NCI-H2081 (cell line): Measurements from ENCODE around the gene ZNF683.
A peak's percentile ranks its signal among the peaks of the same experiment; 100 is the strongest.
"Not testable (repeated sequence)": the region's sequence is repeated elsewhere in the genome, so short reads cannot be mapped to it uniquely, and the experiment has no call there.

ENCODE experiments used
- DNase-seq, 2 experiments: peaks; one replicate each; lab custom pipeline; 2025; lab: John Stamatoyannopoulos, UW

ZNF683 gene

DNA sequence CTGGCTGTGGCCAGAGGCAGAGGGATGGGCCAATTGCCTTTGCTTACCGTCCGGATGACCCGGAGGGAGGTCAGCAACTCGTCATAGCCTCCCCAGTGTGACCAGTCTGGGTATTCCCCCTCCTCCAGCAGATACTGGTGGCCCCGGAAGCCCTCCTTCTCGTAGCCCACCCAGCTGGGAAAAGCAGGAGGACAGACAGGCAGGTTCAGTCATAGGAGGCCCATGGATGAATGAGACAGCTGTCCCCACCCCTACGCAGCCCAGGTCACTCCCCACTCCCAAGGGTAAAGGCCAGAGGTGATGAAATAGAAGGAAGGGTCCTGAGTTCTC is 35.4 kb downstream of the ZNF683 start:
- no peak for DNase-seq

DNA sequence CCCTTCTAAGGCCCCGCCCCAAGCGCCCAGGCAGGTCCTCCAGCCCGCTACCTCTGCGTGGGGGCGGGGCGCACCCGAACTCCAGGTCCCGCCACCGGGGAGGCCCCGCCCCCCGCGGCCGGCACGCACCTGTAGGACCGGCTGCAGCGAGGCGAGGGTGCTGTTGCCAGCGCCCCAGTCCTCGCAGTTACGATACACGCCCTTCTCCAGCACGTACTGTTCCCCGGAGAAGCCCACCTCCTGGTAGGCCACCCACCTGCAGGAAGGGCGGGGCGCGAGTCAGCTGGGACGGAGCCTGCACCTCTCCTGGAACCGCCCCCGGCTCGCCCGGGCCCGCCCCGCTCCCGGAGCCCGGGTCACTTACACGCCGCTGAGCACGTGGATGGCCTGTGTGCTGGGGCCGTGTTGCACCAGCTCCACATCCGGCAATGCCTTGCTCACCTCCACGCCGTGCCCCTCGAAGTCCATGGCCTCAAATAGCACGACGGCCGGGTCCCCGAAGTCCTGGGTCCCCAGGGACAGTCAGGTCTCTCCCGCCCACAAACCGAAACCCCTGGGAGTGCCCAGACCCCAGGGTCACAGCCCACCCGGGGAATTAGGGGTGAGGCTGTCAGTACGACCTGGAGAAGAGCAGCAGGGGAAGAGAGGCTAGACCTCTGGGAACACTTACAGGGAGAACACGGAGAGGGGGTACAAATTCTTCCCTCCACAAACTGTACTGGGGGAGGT is 35.9 kb downstream of the ZNF683 start:
- DNase-seq, result peak; percentile 73 to 81

DNA sequence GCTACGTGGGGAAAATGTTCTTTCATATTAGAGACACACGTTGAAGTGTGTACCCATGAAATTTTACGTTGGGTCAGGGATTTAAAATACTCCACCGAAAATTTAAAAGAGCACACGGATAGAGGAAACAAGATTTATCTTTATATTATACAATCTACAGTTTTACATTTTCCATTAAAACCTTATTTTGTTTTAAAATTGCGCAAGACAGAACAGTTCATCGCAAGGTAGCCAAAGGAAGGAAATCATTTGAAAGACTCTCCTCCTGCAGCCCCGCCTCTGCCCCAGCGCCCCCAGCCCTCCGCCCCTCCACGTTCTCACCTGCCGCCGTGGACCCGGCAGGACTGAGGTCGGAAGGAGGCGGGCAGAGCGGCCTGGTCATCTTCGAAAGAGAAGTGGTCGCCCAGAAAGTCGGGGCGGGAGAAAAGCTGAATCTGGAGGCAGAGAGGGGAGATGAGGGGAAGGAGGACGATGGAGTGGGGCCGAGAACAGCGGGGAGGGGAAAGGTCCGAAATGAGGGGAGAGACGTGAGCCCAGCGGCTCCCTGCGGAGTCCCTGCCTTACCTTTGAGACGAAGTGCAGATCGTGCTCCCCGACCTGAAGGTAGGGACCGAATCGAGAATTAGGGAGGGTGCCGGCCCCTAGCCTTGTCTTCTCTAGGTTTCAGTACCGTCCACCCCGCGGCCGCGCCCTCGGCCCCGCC is 36.6 kb downstream of the ZNF683 start:
- DNase-seq, result no peak

DNA sequence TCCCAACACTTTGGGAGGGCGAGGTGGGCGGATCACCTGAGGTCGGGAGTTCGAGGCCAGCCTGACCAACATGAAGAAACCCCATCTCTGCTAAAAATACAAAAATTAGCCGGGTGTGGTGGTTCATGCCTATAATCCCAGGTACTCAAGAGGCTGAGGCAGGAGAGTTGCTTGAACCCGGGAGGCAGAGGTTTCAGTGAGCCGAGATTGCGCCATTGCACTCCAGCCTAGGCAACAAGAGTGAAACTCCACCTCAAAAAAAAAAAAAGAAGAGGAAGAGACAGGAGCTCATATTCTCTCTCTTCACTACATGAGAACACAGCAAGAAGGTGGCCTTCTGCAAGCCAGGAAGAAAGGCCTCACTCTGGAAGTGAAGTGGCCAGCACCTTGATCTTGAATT is 39.2 kb downstream of the ZNF683 start:
- not testable (repeated sequence) for DNase-seq

DNA sequence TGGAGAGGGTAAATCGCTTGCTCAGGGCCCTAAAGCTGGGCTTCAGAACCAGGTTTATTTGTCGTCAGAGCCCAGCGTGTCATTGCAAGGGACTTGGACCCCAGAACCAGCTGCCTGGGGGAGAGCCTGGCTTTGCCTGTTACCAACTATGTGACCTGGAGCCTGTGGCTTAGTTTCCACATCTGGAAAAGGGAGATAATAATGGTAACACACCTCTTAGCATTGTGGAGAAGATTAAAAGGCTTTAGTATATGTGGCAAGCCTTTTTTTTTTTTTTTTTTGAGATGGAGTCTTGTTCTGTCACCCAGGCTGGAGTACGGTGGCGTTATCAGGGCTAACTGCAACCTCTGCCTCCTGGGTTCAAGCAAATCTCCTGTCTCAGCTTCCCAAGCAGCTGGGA is 42.3 kb downstream of the ZNF683 start:
- no peak for DNase-seq

DNA sequence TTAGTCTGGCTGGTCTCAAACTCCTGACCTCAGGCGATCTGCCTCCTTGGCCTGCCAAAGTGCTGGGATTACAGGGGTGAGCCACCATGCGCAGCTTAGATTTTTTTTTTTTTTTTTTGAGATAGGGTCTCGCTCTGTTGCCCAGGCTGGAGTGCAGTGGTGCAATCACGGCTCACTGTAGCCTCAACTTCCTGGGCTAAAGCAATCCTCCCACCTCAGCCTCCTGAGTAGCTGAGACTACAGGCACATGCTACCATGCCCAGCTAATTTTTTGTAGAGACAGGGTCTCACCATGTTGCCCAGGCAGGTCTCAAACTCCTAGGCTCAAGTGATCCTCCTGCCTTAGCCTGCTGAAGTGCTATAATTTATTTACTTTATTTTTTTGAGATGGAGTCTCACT is 43.2 kb downstream of the ZNF683 start:
- not testable (repeated sequence) for DNase-seq

DNA sequence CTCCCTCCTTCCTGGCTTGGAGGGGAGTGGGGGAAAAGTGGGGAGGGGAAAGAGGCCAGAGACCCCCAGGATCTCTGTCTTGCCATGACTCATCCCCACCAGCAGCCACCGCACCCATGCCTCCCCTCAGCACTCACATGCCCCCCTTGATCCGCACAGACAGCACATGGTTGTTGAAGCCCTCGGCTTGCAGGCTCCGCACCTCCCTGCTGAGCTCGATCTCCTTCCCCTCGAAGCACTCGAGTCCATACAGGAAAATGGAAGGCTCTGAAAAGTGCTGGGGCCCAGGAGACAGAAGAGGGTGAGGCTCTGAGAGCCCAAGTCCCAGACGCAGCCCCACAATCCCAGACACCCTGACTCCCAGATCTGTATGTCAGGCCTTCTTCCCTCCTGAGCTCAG is 44.0 kb downstream of the ZNF683 start:
- DNase-seq, result no peak

DNA sequence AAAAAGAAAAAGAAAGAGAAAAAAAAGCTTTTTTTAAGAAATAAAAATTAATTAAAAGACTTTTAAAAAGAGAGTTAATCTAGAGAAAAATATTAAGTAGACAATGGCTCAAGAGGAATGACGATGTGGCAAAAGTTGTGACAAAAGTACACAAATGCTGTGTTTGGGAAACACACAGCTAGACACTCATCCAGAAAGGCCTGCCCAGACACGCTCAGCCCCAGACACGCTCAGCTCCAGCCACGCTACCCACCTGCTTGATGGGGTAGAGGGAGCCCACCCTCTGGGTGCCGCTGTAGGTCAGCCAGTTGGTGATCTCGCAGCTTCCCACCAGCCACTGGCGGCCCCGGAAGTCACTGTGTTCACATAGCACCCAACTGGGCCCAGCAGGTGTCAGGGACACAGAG is 44.6 kb downstream of the ZNF683 start:
- peak; percentile 38 to 82 for DNase-seq

DNA sequence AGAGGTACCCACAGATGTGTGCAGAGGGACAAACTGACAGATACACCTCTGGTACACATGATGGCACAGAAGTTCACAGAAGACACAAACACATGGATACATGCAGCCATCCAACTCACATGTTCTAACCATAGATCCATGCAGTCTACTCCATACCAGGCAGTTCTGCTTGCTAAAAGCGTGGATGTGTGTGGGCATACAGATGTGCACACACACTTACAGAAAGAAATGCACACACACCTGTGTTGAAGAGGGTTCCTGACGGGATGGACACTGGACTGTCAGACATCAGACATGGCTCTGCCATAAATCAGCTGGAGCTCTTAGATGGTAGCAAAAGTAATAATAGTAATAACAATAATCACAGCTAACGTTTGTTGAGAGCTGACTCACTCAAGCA is 48.0 kb downstream of the ZNF683 start:
- DNase-seq, result no peak

DNA sequence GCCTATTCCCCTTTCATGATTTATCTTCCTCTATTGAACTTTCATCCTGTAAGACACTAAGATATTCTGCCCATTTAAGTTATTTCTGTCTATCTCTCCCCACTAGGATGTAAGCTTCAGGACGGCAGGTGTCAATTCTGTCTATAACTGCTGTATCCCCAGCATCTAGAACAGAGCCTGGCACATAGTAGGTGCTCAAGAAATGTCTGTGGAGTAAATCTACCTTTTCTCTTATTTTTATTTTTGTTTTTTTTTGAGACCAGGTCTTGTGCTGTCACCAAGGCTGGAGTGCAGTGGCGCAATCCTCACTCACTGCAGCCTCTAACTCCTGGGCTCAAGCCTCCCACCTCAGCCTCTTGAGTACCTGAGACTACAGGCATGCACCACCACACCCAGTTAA is 49.2 kb downstream of the ZNF683 start:
- DNase-seq, result no peak

DNA sequence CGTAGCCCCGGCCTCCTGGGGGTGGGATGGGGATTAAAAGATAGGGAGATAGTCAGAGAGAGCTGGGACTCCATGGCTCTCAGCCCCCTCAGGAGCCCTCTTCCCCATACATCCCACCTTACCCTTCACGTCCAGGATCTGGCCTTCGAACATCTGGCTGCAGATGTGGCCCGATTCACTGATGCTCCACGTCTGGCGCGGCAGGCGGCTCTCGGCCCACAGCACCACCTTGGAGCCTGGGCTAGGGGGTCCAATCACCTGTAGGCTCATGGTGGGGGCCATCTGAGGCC is 50.6 kb downstream of the ZNF683 start:
- no peak for DNase-seq

DNA sequence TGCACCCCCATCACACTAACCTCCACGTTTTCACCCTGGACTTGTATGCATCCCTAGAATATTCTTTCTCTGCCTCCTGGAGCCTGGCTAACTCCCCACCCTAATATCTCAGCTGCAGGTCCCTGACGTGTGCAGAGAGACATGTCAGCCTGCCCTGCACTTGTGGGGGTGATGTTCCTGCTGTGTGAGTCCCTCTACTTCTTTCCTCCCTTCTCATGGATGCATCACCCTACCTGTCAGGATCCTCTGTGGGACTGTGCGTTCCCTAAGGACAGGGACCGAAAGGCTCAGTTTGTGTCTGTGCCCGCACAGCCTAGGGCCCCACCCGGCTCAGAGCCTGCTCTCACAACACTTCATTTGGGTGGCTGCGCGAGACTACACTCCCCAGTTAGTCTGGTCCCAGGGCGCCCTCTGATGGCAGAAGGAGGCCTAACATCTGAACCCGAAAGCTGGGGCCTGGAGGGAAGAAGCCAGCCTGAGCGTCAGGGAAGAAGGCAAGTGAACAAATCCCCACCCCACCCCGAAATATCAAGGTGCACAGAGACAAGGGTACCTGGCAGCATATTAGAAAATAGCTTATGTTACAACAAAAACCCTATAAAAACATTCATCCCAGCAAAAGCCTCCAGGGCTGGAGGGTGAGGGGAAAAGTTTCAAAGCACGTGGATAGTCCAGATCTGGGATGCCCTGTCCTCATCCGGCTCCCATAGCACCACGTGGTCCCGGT is 51.1 kb downstream of the ZNF683 start:
- peak; percentile 51 to 59 for DNase-seq

DNA sequence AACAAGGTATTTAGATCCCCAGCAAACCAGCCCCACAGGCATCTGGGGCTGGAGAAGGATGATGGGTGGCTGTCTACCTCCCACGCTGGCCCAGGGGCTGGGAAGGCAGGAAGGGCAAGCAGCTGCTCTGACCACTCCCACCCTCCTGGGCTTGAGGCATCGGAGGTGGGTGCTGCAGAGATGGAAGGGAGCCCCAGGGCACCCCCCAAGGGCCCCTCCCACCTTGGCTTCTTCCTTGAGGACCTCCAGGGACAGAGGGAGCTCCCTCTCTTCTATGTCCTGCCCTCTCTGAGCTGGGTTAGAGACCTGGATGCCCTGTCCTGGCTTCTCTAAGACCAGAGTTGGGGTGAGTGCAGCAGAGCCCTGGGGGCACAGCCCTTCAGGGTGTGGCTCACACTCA is 51.7 kb downstream of the ZNF683 start:
- DNase-seq, result no peak

DNA sequence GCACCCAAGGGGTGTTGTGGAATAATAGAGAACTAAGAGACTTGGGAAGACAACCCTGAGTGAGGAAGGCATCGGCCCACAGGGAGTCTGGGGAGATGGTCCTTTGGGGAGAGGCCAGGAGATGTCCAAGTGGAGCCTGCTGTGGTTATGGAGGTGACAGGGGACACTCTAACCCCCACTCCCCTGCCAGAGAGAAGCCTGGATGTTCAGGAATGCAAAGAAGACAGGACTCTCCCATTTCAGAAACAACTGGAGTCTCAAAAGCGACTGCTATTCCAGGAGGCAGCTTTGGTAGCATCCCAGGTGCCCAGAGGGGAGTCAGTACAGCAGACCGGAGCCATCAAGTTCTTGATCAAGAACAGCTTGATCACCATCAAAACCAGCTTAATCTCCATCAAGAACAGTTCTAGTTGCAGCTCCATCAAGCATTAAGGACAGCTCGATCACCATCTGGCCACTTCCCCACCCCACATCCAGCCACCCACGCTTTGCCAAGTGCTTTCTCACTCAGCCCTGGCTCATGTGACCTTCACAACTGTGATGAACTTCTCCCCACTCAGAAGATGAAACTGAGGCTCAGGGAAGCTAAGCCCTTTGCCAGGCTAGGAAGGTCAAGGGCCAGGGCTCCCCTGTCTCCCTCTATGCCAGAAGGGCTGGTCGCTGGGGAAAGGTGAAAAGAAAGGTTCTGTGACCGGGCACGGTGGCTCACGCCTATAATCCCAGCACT is 54.0 kb downstream of the ZNF683 start:
- no peak for DNase-seq

DNA sequence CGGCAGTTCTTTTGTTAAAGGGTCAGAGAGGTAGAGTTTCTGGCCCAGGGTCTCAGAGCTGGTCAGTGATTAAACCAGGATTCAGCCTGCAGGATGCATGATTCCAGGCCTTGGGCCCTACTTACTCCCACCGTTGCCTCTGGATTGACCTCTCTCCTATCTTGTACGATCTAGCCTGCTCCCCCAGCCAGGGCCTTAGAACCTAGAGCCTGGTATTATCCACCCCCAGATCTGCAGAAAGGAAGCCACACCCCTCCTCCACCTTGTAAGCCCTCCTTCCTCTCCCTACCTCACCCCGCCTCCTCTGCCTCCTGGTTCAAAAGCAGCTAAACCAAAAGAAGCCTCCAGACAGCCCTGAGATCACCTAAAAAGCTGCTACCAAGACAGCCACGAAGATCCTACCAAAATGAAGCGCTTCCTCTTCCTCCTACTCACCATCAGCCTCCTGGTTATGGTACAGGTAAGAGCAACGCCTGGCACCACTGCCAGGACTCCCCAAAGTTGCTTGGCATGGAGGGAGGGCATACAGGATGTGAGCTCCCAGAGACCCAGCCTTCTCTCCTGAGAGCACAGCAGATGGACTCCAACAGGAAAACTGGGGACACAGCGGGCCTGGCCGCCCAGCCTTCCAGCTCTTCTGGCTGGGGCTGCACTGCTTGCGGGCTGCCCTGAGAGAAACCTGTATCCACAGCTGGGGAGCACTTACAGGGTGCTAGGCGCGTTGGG is 54.8 kb downstream of the ZNF683 start, which contains the start of gene CD52:
Gene CD52, plus strand, starts transcription at position 347 of the 726 bp plus-strand sequence. Its CDS starts 60 bp downstream, at position 407.
- no peak for DNase-seq

DNA sequence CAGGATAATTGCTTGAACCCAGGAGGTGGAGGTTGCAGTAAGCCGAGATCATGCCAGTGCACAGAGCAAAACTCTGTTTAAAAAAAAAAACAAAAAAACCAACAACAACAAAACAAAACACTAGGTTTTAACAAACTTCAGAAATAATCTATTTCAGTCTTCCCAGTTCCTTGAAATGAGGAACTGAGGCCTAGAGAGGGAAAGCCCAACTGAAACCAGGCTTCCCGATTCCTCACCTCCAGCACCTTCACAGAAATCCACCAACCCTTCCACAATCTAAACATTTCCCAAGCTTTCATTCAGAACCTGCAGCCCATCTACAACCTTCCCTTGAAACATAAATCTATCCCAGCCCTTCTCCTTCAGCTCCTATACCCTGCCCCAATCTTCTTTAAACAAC is 55.4 kb downstream of the ZNF683 start:
- DNase-seq, result no peak

DNA sequence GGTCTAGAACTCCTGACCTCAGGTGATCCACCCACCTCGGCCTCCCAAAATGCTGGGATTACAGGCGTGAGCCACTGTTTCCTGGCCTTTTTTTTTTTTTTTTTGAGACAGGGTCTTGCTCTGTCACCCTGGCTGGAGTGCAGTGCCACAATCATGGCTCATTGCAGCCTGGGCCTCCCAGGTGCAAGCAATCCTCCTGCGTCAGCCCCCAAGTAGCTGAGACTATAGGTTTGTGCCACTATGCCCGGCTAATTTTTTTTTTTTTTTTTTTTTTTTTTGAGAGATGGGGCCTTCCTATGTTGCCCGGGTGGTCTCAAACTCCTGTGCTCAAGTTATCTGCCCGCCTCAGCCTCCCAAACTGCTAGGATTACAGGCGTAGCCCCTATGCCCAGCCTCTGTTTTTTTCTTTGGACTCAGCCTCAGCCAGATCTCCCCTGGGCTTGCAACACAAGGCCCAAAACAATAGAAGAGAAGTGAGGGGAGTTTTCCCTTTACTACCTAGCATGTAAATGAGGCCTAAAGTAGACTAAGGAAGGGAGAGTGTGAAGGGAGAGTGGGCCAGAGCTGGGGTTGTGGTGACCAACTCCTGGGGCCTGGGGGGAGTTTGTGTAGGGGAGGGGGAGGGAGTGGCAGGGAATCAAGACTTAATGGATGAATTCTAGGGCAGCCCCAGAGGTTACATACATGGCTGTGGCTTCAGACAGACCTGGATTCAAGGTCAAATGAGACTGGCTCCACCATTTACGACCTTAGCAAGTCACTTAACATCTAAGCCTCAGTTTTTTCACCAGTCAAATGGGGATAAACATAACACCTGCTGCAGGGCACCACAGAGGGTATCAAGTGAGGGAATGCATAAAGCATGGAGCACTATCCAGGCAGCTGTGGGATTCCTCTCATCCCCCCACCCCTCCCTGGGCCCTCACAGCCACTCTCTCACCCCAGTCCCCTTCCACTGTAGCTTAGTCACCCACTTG is 56.4 kb downstream of the ZNF683 start:
- DNase-seq, result no peak

DNA sequence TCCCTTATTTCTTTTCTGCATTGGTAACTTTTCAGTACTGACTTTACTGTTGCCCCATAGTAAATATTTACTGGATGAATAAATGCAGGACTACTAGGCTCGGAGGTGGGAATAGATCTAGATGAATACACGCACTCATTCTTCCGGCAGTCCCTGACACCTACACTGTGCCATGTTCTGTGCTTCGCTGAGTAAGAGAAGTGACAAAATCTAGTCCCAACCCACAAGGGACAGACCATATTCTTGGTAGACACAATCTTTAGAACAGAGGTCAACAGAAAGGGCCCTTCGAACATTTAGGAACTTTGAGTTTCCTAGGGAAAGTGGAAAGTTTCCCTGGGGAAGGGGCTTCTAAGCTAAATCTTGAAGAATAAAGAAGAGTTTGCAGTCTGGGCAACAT is 58.0 kb downstream of the ZNF683 start:
- DNase-seq, result no peak
